ENCODE results near the gene NLRP7.
A peak's percentile ranks its signal among the peaks of the same experiment; 100 is the strongest.
"Not testable (repeated sequence)": the region's sequence is repeated elsewhere in the genome, so short reads cannot be mapped to it uniquely, and the experiment has no call there.

Gene NLRP7

DNA sequence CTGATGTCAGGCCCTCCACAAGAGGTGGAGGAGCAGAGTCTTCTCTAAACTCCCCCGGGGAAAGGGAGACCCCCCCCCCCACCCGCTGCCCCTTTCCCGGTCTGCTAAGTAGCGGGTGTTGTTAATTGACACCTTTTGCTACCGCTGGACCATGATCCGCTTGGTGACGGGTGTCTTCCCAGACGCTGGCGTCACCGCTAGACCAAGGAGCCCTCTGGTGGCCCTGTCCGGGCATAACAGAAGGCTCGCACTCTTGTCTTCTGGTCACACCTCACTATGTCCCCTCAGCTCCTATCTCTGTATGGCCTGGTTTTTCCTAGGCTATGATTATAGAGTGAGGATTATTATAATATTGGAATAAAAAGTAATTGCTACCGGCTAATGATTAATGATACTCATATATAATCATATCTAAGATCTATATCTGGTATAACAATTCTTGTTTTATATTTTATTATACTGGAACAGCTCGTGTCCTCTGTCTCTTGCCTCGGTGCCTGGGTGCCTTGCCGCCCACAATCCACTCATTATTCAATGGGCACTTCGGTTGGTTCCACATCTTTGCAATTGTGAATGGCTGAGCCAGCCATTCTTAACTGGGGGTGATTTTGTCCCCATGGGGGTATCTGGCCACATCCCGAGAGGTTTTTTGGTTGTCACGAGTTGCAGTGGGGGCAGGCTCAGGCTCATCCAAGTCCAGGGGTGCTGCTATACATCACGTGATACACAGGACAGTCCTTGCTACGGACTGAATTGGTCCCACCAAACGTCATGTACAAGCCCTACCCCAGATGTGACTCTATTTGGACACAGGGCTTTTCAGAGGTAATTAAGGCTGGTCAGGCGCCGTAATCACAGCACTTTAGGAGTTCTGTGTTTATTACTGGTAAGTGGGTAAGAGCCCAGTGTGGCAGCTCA is 27.4 kb downstream of the NLRP7 start:
- not testable (repeated sequence) for DNase-seq (ENCODE audit: low read depth)

DNA sequence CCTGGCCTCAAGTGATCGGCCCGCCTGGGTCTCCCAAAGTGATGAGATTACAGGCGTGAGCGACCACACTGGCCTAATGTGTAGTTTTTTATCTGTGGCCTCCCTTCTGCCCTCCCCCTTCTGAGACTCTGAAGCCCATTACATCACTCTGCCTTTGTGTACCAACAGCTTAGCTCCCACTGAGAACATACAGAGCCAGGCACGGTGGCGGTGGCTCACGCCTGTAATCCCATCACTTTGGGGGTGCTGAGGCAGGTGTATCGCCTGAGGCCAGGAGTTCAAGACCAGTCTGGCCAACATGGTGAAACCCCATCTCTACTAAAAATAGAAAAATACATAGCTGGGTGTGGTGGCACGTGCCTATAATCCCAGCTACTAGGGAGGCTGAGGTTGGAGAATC is 28.8 kb downstream of the NLRP7 start:
- DNase-seq (ENCODE audit: low read depth), result no peak

GRCh38 chr19:54916822-54917221 is 30.5 kb downstream of the NLRP7 start:
- no peak for DNase-seq (ENCODE audit: low read depth)

DNA sequence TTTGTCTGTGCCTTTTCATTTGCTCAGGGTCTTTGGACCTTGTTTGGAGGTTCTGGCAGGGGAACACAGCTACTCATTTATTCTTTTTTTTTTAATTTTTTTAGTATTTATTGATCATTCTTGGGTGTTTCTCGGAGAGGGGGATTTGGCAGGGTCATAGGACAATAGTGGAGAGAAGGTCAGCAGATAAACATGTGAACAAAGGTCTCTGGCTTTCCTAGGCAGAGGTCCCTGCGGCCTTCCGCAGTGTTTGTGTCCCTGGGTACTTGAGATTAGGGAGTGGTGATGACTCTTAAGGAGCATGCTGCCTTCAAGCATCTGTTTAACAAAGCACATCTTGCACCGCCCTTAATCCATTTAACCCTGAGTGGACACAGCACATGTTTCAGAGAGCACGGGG is 39.4 kb downstream of the NLRP7 start:
- not testable (repeated sequence) for DNase-seq (ENCODE audit: low read depth)

GRCh38 chr19:54906819-54907218 is 40.5 kb downstream of the NLRP7 start:
- DNase-seq (ENCODE audit: low read depth), result no peak

GRCh38 chr19:54905803-54906511 is 41.4 kb downstream of the NLRP7 start, which contains the start of gene NCR1:
TSS of gene NCR1 (plus strand) at chr19:54906148. CDS start at chr19:54906188, 40 bp downstream.
- no peak for DNase-seq (ENCODE audit: low read depth)

GRCh38 chr19:54905421-54905802 is 41.9 kb downstream of the NLRP7 start:
- DNase-seq (ENCODE audit: low read depth), result no peak

GRCh38 chr19:54904261-54904660 is 43.1 kb downstream of the NLRP7 start:
- DNase-seq (ENCODE audit: low read depth), result not testable (repeated sequence)

- DNase-seq (ENCODE audit: low read depth), result no peak
Measured at GRCh38 chr19:54903303-54903702, 44.0 kb downstream of the NLRP7 start.

DNA sequence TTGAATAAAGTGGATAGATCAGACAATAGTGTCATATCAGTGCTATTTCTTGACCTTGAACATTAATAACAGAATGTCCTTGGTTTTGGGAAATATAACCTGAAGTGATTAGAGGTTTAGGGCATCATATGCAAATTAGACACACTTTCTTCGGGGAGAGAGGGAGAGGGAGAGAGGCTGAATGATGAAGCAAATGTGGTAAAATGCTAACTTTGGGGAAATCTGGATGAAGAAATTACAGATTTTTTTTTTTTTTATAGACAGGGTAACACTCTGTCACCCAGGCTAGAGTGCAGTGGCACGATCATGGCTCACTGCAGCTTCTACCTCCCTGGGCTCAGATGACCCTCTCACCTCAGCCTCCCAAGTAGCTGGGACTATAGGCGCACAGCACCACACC is 45.3 kb downstream of the NLRP7 start:
- DNase-seq (ENCODE audit: low read depth), result no peak

DNA sequence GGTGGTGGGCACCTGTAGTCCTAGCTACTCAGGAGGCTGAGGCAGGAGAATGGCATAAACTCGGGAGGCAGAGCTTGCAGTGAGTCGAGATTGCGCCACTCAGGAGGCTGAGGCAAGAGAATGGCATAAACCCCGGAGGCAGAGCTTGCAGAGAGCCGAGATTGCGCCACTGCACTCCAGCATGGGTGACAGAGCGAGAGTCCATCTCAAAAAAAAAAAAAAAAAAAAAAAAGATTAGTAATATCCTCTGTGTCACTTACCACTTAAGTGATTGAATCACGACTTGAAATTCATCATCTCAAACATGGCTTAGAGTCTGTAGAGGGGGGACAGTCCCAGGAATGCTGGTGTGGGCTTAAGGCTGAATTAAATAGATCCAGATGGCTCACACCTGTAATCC is 46.2 kb downstream of the NLRP7 start:
- DNase-seq (ENCODE audit: low read depth), result peak; percentile 8

- not testable (repeated sequence) for DNase-seq (ENCODE audit: low read depth)
Measured at GRCh38 chr19:54899646-54900045, 47.7 kb downstream of the NLRP7 start.

DNA sequence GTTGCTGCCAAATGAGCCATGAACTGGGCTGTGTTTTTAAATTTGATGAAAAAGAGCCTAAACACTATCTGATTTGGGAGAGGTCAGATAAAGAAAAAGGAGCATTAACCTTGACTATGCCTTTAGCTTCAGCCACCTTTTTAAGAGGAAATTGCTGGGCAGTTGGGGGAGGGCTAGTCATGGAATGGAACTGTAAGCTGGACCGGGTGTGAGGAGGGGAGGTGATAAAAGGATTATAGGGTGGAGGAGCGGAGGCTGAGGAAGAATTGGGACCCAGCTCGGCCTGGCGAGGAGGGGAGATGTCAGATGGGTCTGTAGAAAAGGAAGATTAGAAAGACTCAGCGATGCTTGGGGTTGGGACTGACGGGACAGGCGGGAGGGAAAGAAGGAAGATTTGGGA is 48.6 kb downstream of the NLRP7 start:
- DNase-seq (ENCODE audit: low read depth), result not testable (repeated sequence)

DNA sequence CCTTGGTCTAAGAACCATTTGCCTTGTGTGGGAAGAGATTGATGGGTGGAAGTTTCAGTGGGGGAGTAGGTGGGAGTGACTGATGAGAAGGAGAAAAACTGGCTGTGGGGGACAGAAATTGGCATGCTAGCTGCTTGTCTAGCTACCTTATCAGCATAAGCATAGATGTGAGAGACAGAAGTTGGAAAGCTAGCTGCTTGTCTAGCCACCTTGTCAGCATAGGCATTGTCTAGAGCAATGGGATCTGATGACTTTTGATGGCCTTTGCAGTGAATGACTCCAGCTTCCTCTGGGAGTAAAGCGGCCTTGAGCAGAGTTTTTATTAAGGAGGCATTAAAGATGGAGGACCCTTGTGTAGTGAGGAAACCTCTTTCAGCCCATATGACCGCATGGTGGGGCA is 51.3 kb downstream of the NLRP7 start:
- DNase-seq (ENCODE audit: low read depth), result no peak

DNA sequence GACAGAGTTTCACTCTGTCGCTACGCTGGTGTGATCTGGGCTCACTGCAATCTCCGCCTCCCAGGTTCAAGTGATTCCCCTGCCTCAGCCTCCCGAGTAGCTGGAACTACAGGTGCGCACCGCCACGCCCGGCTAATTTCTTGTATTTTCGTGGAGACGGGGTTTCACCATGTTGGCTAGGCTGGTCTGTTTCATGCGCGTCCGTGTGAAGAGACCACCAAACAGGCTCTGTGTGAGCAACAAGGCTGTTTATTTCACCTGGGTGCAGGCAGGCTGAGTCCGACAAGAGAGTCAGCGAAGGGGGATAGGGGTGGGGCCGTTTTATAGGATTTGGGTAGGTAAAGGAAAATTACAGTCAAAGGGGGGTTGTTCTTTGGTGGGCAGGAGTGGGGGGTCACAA is 53.2 kb downstream of the NLRP7 start:
- not testable (repeated sequence) for DNase-seq (ENCODE audit: low read depth)

DNA sequence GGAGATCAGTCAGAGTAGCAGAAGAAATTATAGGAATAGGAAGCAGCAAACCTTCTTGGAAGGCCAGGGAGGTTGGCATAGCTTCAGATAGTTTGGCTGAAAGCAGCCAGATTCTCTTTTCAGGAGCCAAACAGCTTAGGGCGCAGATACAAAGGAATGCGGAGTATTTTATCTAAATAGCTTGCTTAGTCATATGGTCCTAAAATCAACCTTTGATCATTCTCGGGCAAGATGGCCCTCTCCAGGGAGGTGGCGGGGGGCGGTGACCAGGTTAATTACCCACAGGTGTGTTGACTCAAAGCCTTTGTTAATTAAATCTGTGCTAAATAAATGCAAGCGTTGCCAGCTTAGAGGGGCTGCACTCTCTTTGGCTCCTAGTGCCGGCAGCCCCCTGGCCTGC is 53.9 kb downstream of the NLRP7 start:
- no peak for DNase-seq (ENCODE audit: low read depth)

GRCh38 chr19:54889566-54889965 is 57.8 kb downstream of the NLRP7 start:
- DNase-seq (ENCODE audit: low read depth), result no peak

DNA sequence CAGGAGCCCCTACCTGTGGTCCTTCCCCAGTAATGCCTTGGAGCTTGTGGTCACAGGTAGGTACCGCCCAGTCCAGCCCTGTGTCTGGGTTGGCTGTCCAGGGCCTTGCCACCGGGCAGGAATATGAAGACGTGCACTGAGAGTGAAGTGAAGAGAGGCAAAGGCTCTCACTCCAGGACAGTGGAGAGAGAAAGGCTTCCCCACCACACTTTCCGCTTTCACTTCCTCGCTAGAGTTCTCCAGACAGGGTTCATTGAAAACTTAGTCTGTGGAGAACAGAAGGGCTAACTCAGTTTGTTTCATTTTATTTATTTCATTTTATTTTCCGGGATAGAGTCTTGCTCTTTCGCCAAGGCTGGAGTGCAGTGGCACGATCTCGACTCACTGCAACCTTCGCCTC is 59.1 kb downstream of the NLRP7 start:
- DNase-seq (ENCODE audit: low read depth), result no peak

- no peak for DNase-seq (ENCODE audit: low read depth)
Measured at GRCh38 chr19:54883228-54883627, 64.1 kb downstream of the NLRP7 start.

- DNase-seq (ENCODE audit: low read depth), result no peak
Measured at GRCh38 chr19:54882758-54883157, 64.6 kb downstream of the NLRP7 start.

DNA sequence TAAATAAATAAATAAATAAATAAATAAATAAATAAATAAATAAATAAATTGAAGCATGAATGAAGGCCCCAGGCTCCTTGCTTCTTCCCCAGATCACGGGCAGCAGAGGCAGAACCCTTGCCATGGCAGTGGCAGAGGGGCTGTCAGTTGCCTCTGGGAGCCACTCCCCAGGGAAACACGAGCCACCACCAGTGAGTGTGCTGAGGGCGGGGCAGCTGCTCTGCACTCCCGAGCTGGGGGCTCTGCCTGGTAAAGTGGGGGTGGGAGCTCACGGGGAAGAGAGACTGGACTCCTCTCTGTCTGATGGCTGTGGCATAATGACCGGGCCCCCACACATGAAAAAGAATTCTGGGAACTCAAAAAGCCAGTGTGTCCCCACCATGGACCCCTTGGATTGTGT is 65.4 kb downstream of the NLRP7 start:
- DNase-seq (ENCODE audit: low read depth), result no peak

GRCh38 chr19:54877471-54877870 is 69.9 kb downstream of the NLRP7 start:
- DNase-seq (ENCODE audit: low read depth), result no peak

GRCh38 chr19:54875506-54875905 is 71.8 kb downstream of the NLRP7 start:
- DNase-seq (ENCODE audit: low read depth), result no peak
